ENCODE results near the gene NLGN1.

The NLGN1 gene

GRCh38 chr3:173913974-173914421 lies 516.5 kb downstream of the NLGN1 start:
- DNase-seq, result no peak
- in situ Hi-C loops (cut with MboI; ENCODE audit: low pct_unique_long_range_greater_than_20kb, low sequenced_read_pairs), result no loop called here

- no peak for DNase-seq
- in situ Hi-C loops (cut with MboI; ENCODE audit: low pct_unique_long_range_greater_than_20kb, low sequenced_read_pairs), result no loop called here
Measured at GRCh38 chr3:173916799-173917198, 519.3 kb downstream of the NLGN1 start.

DNA sequence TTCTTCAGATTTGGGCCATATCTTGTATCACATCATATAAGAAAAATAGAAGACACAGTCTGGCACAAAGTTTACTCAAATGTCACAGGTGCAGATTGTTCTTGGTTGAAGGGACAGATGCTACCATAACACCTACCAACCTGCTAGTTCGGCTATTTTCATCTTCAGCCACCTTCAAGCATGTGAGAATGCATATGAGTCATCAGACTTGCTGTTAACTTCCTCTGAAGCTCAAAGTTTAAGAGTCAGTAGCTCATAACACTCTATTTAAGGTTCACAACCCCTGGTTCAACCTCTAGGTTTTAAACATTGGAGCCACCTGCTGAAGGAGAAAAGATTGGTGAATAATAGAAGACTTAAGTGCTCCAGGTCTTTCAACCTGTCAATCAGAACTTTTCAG lies 522.8 kb downstream of the NLGN1 start:
- DNase-seq, result no peak
- in situ Hi-C loops (cut with MboI; ENCODE audit: low pct_unique_long_range_greater_than_20kb, low sequenced_read_pairs), result no loop called here

DNA sequence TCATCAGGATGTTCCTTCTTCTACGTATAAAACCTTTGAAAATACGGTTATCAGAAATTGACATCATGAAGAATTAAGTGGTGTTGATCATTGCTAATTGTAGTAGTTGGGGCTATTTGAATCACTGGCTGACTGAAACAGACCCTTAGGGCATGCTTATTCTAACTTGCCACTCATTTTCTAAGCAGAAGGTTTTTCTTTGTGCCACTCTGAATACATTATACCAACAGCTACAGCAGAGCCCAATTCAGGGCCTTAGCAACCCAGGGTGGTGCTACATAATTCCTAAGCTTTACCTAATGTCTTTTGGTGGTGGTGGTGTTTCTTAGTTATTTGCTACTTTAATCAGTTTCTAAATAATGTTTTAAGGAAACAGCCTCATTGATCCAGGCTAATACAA lies 524.2 kb downstream of the NLGN1 start:
- in situ Hi-C loops (cut with MboI; ENCODE audit: low pct_unique_long_range_greater_than_20kb, low sequenced_read_pairs), result no loop called here
- DNase-seq, result no peak

- DNase-seq, result no peak
- in situ Hi-C loops (cut with MboI; ENCODE audit: low pct_unique_long_range_greater_than_20kb, low sequenced_read_pairs), result no loop called here
Measured at GRCh38 chr3:173923204-173923603, 525.7 kb downstream of the NLGN1 start.

DNA sequence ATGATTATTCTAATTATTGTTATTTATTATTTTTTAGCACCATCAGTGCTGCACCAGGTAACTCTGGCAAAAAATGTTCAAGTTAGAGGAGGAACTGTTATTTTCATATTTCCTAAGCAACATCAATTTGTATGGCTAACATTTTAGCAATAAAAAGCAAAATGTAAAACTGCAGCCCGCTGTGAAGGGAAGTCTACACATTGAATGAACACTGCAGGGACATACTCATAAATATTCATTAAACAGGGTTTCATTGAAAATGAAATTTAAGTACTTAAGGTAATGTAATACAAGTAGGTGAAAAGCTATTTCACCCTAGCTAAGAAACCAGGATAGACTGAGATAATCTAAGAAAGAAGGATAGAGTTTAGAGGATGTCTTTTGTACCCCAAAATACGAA lies 532.7 kb downstream of the NLGN1 start:
- no peak for DNase-seq
- in situ Hi-C loops (cut with MboI; ENCODE audit: low pct_unique_long_range_greater_than_20kb, low sequenced_read_pairs), result no loop called here

- DNase-seq, result no peak
- in situ Hi-C loops (cut with MboI; ENCODE audit: low pct_unique_long_range_greater_than_20kb, low sequenced_read_pairs), result no loop called here
Measured at GRCh38 chr3:173932624-173933023, 535.1 kb downstream of the NLGN1 start.

DNA sequence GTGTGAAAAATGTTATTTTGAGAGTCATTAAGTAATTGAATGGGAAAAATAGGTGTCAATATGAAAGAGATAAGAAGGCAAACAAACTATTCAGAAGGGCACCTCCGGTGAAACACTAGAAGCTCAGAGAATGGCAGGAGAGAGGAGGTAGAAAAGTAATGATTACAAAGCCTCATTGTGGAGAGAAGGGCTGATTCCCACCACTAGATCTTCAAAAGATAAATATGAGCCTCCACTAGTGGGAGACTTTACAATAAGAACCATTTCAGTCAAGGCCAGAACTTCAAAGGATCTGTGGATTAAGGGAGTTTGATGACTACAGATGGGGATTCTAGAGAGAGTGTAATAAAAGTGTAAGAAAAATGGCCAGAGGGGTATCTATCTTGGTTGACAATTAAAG lies 535.6 kb downstream of the NLGN1 start:
- no peak for DNase-seq
- in situ Hi-C loops (cut with MboI; ENCODE audit: low pct_unique_long_range_greater_than_20kb, low sequenced_read_pairs), result no loop called here

GRCh38 chr3:173936316-173936715 lies 538.8 kb downstream of the NLGN1 start:
- in situ Hi-C loops (cut with MboI; ENCODE audit: low pct_unique_long_range_greater_than_20kb, low sequenced_read_pairs), result no loop called here

DNA sequence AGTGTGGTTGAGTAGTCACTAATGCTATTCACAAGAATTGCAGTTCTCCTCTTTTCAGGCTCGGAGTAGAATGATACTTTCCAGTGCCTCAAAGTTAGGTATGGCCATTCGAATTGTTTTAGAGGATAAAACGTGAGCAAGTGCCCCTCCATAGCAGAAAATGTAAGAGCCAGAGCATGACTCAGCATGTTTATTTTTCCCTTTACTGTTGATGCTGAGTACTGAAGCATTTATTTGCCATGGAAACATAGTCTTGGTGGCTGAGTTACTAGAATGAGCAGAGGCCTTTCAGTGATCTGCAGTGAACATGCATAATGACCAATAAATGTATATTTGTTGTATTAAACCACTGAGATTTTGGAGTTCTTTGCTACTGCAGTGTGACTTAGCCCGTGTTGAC lies 540.6 kb downstream of the NLGN1 start:
- in situ Hi-C loops (cut with MboI; ENCODE audit: low pct_unique_long_range_greater_than_20kb, low sequenced_read_pairs), result no loop called here
- DNase-seq, result no peak

More at GRCh38 chr3:173936316-173936715, 538.8 kb downstream of the NLGN1 start:
- DNase-seq, result no peak

DNA sequence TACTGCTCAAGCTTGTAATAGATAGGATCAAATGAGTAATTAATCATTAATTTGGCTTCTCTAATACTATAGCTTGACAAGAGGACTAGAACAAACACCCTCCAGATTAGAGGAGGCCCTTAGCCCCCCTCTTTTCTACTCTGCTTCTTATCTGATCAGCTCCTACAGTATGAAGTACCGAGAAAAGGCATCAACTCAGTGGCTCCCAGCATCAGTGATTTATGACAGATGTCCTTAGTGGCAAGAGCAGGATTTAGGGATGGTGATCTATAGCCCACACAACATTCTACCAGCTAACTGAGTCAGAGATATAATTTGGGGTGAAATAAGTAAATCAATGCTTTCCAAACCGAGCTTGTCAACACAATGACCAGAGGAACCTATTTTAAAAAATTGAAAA lies 541.1 kb downstream of the NLGN1 start:
- in situ Hi-C loops (cut with MboI; ENCODE audit: low pct_unique_long_range_greater_than_20kb, low sequenced_read_pairs), result no loop called here
- no peak for DNase-seq

DNA sequence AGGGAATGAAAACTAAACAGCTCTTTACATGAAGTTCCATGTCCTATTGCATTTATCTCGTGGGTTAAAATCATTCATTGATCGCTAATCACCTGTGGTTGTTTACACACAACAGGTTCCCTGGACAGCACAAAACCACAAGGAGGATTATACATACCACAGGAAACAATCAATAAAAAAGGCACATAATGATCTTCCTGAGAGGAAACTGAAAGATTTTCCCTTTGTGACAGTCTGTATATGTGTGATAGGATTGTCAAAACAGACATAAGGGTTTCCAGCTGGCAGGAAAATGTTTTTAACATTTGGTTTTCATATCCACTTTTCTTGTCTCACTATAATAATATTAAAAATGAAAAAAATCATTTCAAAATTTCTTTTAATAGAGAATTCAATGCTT lies 541.8 kb downstream of the NLGN1 start:
- DNase-seq, result no peak
- in situ Hi-C loops (cut with MboI; ENCODE audit: low pct_unique_long_range_greater_than_20kb, low sequenced_read_pairs), result no loop called here

DNA sequence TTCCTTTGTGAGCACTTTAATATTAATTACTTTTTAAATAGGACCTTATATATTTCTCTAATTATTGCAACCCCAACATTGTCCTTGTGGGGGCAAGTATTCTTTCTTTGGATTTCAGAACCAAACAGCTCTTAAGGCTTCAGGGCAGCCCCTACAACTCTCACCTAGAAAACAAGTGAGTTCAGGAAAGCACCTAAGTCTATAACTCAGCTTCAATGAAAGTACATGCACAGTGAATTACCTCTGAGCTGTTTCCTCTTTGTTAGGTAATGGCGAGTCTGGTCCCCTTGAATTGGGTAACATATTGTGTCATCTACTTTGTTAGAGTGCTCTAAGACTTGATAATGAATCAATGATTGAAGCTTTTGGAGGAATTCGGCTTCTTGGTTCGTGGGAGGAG lies 545.7 kb downstream of the NLGN1 start:
- no peak for DNase-seq
- in situ Hi-C loops (cut with MboI; ENCODE audit: low pct_unique_long_range_greater_than_20kb, low sequenced_read_pairs), result no loop called here

GRCh38 chr3:173945170-173945569 lies 547.6 kb downstream of the NLGN1 start:
- DNase-seq, result no peak
- in situ Hi-C loops (cut with MboI; ENCODE audit: low pct_unique_long_range_greater_than_20kb, low sequenced_read_pairs), result no loop called here

GRCh38 chr3:173945806-173946205 lies 548.3 kb downstream of the NLGN1 start:
- in situ Hi-C loops (cut with MboI; ENCODE audit: low pct_unique_long_range_greater_than_20kb, low sequenced_read_pairs), result no loop called here
- DNase-seq, result no peak

- in situ Hi-C loops (cut with MboI; ENCODE audit: low pct_unique_long_range_greater_than_20kb, low sequenced_read_pairs), result no loop called here
- no peak for DNase-seq
Measured at GRCh38 chr3:173954647-173955046, 557.1 kb downstream of the NLGN1 start.

- in situ Hi-C loops (cut with MboI; ENCODE audit: low pct_unique_long_range_greater_than_20kb, low sequenced_read_pairs), result no loop called here
Measured at GRCh38 chr3:173957646-173958045, 560.1 kb downstream of the NLGN1 start.

DNA sequence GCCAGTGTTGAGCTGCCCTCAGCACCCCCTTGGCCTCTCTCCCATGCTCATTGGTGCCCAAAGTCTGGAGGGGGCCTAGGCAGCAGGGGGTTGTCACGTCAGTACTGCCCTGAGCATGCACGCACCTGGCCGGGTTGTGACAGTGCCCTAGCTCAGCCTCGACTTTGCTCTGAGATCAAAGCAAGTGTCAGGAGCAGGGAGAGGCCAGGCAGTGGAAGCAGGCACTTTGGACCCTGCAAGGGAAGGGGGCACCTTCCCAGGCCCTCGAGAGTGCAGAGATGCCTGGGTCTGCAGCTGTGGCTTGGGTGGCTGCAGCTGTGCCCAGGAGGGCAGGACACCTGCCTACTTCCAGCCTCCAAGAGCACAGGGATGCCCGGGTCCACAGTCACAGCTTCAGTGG lies 561.3 kb downstream of the NLGN1 start:
- no peak for DNase-seq

More at GRCh38 chr3:173957646-173958045, 560.1 kb downstream of the NLGN1 start:
- DNase-seq, result no peak

DNA sequence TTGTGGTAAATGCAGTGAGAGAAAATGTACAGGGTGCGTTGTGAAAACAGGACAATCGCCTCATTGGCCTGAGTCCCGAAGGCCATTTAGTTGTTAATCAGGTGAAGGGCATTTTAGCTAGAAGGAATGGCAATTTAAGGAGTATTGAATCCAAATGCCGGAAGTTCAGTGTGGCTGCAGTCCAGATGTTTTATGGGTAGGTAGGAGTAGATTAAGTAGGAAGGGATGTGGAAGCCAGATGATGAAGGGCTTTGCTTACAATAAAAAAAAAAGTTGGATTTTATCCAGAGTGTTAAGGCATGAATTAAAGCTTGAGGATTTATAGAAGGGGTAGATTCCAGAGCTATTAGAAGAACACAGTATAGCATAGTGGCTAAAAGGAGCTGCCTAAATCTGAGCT lies 572.7 kb downstream of the NLGN1 start:
- in situ Hi-C loops (cut with MboI; ENCODE audit: low pct_unique_long_range_greater_than_20kb, low sequenced_read_pairs), result no loop called here
- DNase-seq, result no peak

More for the DNA sequence above, 561.3 kb downstream of the NLGN1 start:
- in situ Hi-C loops (cut with MboI; ENCODE audit: low pct_unique_long_range_greater_than_20kb, low sequenced_read_pairs), result no loop called here

GRCh38 chr3:173976281-173976680 lies 578.7 kb downstream of the NLGN1 start:
- in situ Hi-C loops (cut with MboI; ENCODE audit: low pct_unique_long_range_greater_than_20kb, low sequenced_read_pairs), result no loop called here
- DNase-seq, result no peak

DNA sequence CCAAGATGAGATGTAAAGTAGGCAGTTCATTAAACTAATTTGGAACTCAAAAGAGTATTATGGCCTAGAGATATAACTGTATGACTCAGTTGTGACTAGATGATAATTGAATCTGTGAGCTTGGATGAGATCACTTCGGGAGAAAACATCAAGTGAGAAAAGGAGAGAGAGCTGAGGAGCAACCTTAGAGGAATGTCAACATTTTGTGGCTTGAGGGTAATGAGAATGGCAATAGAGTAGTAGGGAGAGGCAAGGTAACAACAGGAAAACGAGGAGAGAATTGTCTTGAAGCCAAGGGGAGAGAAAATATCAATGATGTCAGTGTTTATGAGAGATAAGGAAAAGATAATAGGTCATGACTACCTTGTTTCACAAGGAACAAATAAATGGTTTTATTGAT lies 580.2 kb downstream of the NLGN1 start:
- in situ Hi-C loops (cut with MboI; ENCODE audit: low pct_unique_long_range_greater_than_20kb, low sequenced_read_pairs), result no loop called here
- DNase-seq, result no peak

DNA sequence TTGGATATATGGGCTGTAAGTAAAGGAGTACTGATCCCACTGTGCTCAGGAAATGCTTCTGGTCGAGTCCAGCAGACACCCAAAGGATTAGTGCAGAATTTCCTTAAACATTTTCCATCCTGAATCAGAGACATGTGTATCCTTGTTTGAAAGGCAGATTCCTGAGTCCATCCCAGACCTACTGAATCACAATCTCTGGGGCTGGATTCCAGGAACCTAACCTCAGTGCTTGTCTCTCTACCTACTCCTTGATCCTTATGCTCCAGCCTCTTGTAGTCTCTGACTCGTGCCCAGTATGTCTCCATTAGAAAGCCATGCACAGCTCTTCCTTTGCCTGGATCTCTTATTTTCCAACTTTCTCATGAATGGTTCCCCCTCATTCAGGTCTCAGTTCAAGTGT lies 585.8 kb downstream of the NLGN1 start:
- in situ Hi-C loops (cut with MboI; ENCODE audit: low pct_unique_long_range_greater_than_20kb, low sequenced_read_pairs), result no loop called here
- DNase-seq, result no peak

Data from KBM-7 (cell line).